Thyroid gland (tissue), 4 donors: Measurements from ENCODE around the gene CYP3A4. TPM values are rescaled to one million over a fixed set of nuclear protein-coding genes. Genes with fewer than 3 reads are reported as not detected.
"Not testable (repeated sequence)": the region's sequence is repeated elsewhere in the genome, so short reads cannot be mapped to it uniquely, and the experiment has no call there.

Experiments used
- DNase-seq, 2 donors: peaks; one replicate each; pipeline ENCODE4 v3.0.0-alpha.2; 2019
- H3K27ac ChIP-seq, 3 donors: fragments of 200-600 bp; sonication (generic); 1 replicate in 2 of 3; 2 replicates in 1 of 3; pipeline ENCODE4 v1.5.1; 2016 to 2019; ENCODE audit warnings: mild to moderate bottlenecking in 1 of 3, moderate library complexity in 1 of 3
- H3K27me3 ChIP-seq: fragments of 200-600 bp; sonication (generic); one replicate; pipeline ENCODE4 v1.5.1; 2019
- H3K36me3 ChIP-seq, 2 donors: fragments of 200-600 bp; sonication (generic); one replicate each; pipeline ENCODE4 v1.5.1; 2016 to 2019
- H3K4me1 ChIP-seq, 2 donors: fragments of 200-600 bp; sonication (generic); one replicate each; pipeline ENCODE4 v1.5.1; 2017 to 2019
- H3K4me3 ChIP-seq, 3 donors: fragments of 200-600 bp; sonication (generic); replicated peaks in 1 of 3; 1 replicate in 2 of 3; 2 replicates in 1 of 3; pipeline ENCODE4 v1.5.1; 2016; ENCODE audit warnings: mild to moderate bottlenecking in 1 of 3
- H3K9me3 ChIP-seq: fragments of 200-600 bp; sonication (generic); one replicate; pipeline ENCODE4 v1.5.1; 2017
- CTCF ChIP-seq, 6 experiments: fragments of 200-600 bp in 3 of 6; fragments of 450-650 bp in 3 of 6; sonication (generic) in 3 of 6; IDR thresholded peaks; one replicate each; pipeline ENCODE4 v1.5.1; 2016 to 2019; ENCODE audit warnings: antibody characterized with exemption in 6 of 6, mild to moderate bottlenecking in 2 of 6, inconsistent platforms in 1 of 6, moderate library complexity in 1 of 6
- POLR2A ChIP-seq, 2 donors: fragments of 450-650 bp; IDR thresholded peaks; one replicate each; pipeline ENCODE4 v1.6.1; 2017; ENCODE audit warnings: antibody characterized with exemption in 2 of 2, mild to moderate bottlenecking in 2 of 2, moderate library complexity in 1 of 2
- WGBS, 2 donors: methylation state at CpG; one replicate each; pipeline ENCODE4 v1.1.5; 2017; 5-methylcytosine and 5-hydroxymethylcytosine counted together
- intact Hi-C: fragments of 100-400 bp; cut with DNase I; formaldehyde crosslinking; loops from one replicate; pipeline ENCODE4 v1.15.1; 2023
- total RNA-seq, 4 donors: library from RNA; depleted of rRNA; stranded (reverse); fragments of >200 nt; gene quantifications; one replicate each; pipeline ENCODE4 v1.2.3, GENCODE V29; 2016

Gene CYP3A4
- total RNA-seq, 4 donors from 2014 or later: not detected

GRCh38 chr7:99778880-99779279, 5.1 kb downstream of the CYP3A4 start:
- intact Hi-C loops: no loop called here
- no peak for DNase-seq
- Histone ChIP-seq H3K27me3 (no peaks in the 10 kb centered on the region), H3K4me3 (no peak overlapping the region), H3K4me1 (no peaks in the 10 kb centered on the region), H3K27ac (no peak overlapping the region), H3K9me3 (no peaks in the 10 kb centered on the region), H3K36me3 (no peaks in the 10 kb centered on the region)
- 78 to 85% methylated on average over 5 of the region's 5 CpGs for WGBS, 2 donors
- TF ChIP-seq CTCF (IDR thresholded peaks at IDR 0.05): no peak
- no peak for TF ChIP-seq POLR2A (IDR thresholded peaks at IDR 0.05)

GRCh38 chr7:99773395-99773794, 10.6 kb downstream of the CYP3A4 start:
- intact Hi-C loops, H3K36me3 ChIP-seq, H3K4me1 ChIP-seq, H3K27ac ChIP-seq, H3K27me3 ChIP-seq, DNase-seq, H3K9me3 ChIP-seq, H3K4me3 ChIP-seq: not testable (repeated sequence)
- 61 to 65% methylated on average over 1 of the region's 1 CpG for WGBS, 2 donors

GRCh38 chr7:99772565-99772964, 11.4 kb downstream of the CYP3A4 start:
- H3K27ac ChIP-seq: no peak overlapping the region
- H3K9me3 ChIP-seq: no peaks in the 10 kb centered on the region
- TF ChIP-seq CTCF (IDR thresholded peaks at IDR 0.05): no peak
- no peak for TF ChIP-seq POLR2A (IDR thresholded peaks at IDR 0.05)
- no peaks in the 10 kb centered on the region for H3K4me1 ChIP-seq
- H3K27me3 ChIP-seq: no peaks in the 10 kb centered on the region
- no peak for DNase-seq
- WGBS, 2 donors: 84 to 92% methylated on average over 1 of the region's 1 CpG
- intact Hi-C loops: no loop called here
- no peaks in the 10 kb centered on the region for H3K36me3 ChIP-seq
- H3K4me3 ChIP-seq: no peak overlapping the region

GRCh38 chr7:99769494-99769893, 14.5 kb downstream of the CYP3A4 start:
- H3K27me3 ChIP-seq, H3K27ac ChIP-seq, H3K4me3 ChIP-seq, intact Hi-C loops, H3K4me1 ChIP-seq, H3K36me3 ChIP-seq, DNase-seq, H3K9me3 ChIP-seq: not testable (repeated sequence)
- WGBS, 2 donors: 95 to 97% methylated on average over 3 of the region's 3 CpGs

- no peaks in the 10 kb centered on the region for H3K9me3 ChIP-seq
- H3K27ac ChIP-seq: no peak overlapping the region
- no peak overlapping the region for H3K4me3 ChIP-seq
- no peaks in the 10 kb centered on the region for H3K4me1 ChIP-seq
- WGBS, 2 donors: 70 to 97% methylated on average over 2 of the region's 2 CpGs
- DNase-seq: no peak
- no peaks in the 10 kb centered on the region for H3K27me3 ChIP-seq
- H3K36me3 ChIP-seq: no peaks in the 10 kb centered on the region
- TF ChIP-seq POLR2A (IDR thresholded peaks at IDR 0.05) (no peak), CTCF (IDR thresholded peaks at IDR 0.05) (no peak)
- intact Hi-C loops: no loop called here
Measured at GRCh38 chr7:99768471-99768870, 15.5 kb downstream of the CYP3A4 start.

GRCh38 chr7:99767662-99768061, 16.3 kb downstream of the CYP3A4 start:
- 52 to 71% methylated on average over 1 of the region's 1 CpG for WGBS, 2 donors

More at GRCh38 chr7:99767662-99768061, 16.3 kb downstream of the CYP3A4 start:
- Histone ChIP-seq H3K27me3 (no peaks in the 10 kb centered on the region), H3K9me3 (no peaks in the 10 kb centered on the region), H3K4me3 (no peak overlapping the region), H3K4me1 (no peaks in the 10 kb centered on the region), H3K27ac (no peak overlapping the region), H3K36me3 (no peaks in the 10 kb centered on the region)
- DNase-seq: no peak
- TF ChIP-seq CTCF (IDR thresholded peaks at IDR 0.05) (no peak), POLR2A (IDR thresholded peaks at IDR 0.05) (no peak)
- intact Hi-C loops: no loop called here
